ENCODE results near the gene GTF2I. TPM values are rescaled to one million over a fixed set of nuclear protein-coding genes. Genes with fewer than 3 reads are reported as not detected.

GTF2I gene
- total and polyA plus RNA-seq, 12 donors, result 19.0 to 393 (median 189) TPM

Other genes with a start within 250 kb of the GTF2I start
- gene GTF2IRD1, start 203.8 kb upstream of the GTF2I start, total RNA-seq, result 10 to 100 TPM in 8 of 9 donors, 1 to 10 TPM in 1; 7.4 to 41.3 (median 22.6) TPM
- gene GTF2IRD1, start 203.8 kb upstream of the GTF2I start, polyA plus RNA-seq, result 10 to 100 TPM; 20.5 to 28.0 (median 27.8) TPM
- 10 to 100 TPM in 1 of 9 donors, 1 to 10 TPM in 7, under 1 TPM in 1; 0.61 to 37.1 (median 3.3) TPM for gene NCF1, start 116.3 kb downstream of the GTF2I start, total RNA-seq
- 1 to 10 TPM; 1.5 to 9.3 (median 5.9) TPM for gene NCF1, start 116.3 kb downstream of the GTF2I start, polyA plus RNA-seq
- 10 to 100 TPM in 8 of 9 donors, 1 to 10 TPM in 1; 8.8 to 30.9 (median 19.2) TPM for gene GTF2IRD2, start 193.9 kb downstream of the GTF2I start, total RNA-seq
- gene GTF2IRD2, start 193.9 kb downstream of the GTF2I start, polyA plus RNA-seq, result 10 to 100 TPM; 15.0 to 24.0 (median 23.6) TPM

Measured in adrenal gland (tissue), 12 donors.